Testis (tissue), 3 donors: ENCODE results near the gene NAA16. TPM values are rescaled to one million over a fixed set of nuclear protein-coding genes. Genes with fewer than 3 reads are reported as not detected.

Experiments
- DNase-seq: peaks from one replicate; pipeline ENCODE4 v3.0.0-alpha.2; 2019
- H3K27ac ChIP-seq, 2 donors: fragments of 200-600 bp; sonication (generic); one replicate each; pipeline ENCODE4 v1.5.1; 2019
- H3K27me3 ChIP-seq: fragments of 200-600 bp; sonication (generic); one replicate; pipeline ENCODE4 v1.5.1; 2019
- H3K36me3 ChIP-seq: fragments of 200-600 bp; sonication (generic); one replicate; pipeline ENCODE4 v1.5.1; 2017; ENCODE audit warnings: low read depth; ENCODE audit errors: missing control alignments
- H3K4me1 ChIP-seq: fragments of 200-600 bp; sonication (generic); one replicate; pipeline ENCODE4 v1.5.1; 2019
- H3K4me3 ChIP-seq, 2 donors: fragments of 200-600 bp; sonication (generic); one replicate each; pipeline ENCODE4 v1.5.1; 2017 to 2019
- H3K9me3 ChIP-seq: fragments of 200-600 bp; sonication (generic); one replicate; pipeline ENCODE4 v1.5.1; 2017
- CTCF ChIP-seq, 3 experiments: fragments of 450-650 bp in 2 of 3; fragments of 200-600 bp in 1 of 3; sonication (generic) in 1 of 3; IDR thresholded peaks; one replicate each; pipeline ENCODE4 v1.5.1; 2016 to 2019; ENCODE audit warnings: antibody characterized with exemption in 3 of 3, mild to moderate bottlenecking in 2 of 3, moderate library complexity in 1 of 3
- POLR2A ChIP-seq: fragments of 450-650 bp; IDR thresholded peaks from one replicate; pipeline ENCODE4 v1.6.1; 2017; ENCODE audit warnings: antibody characterized with exemption, mild to moderate bottlenecking, moderate library complexity
- WGBS, 2 donors: methylation state at CpG; one replicate each; pipeline ENCODE4 v1.1.5; 2018; 5-methylcytosine and 5-hydroxymethylcytosine counted together
- intact Hi-C: fragments of 100-400 bp; cut with DNase I; formaldehyde crosslinking; loops from one replicate; pipeline ENCODE4 v1.15.1; 2023; ENCODE audit warnings: low total_unique reads
- polyA plus RNA-seq: library from polyadenylated mRNA; stranded (reverse); fragments of 350-450 nt; fragmentation: Illumina TruSeq; extraction: RNeasy Lipid Tissue Mini Kit (QIAGEN cat#74804); gene quantifications from one replicate; pipeline ENCODE4 v1.2.3, GENCODE V29; 2014; ENCODE audit warnings: low read depth, low replicate concordance; ENCODE audit not compliant: insufficient read depth
- total RNA-seq, 2 donors: library from RNA; depleted of rRNA; stranded (reverse); fragments of >200 nt; gene quantifications; one replicate each; pipeline ENCODE4 v1.2.3, GENCODE V29; 2016

Gene NAA16
- total and polyA plus RNA-seq, 3 donors from 2014 or later, result 18.5 to 38.0 (median 33.1) TPM

GRCh38 chr13:41282129-41282571 lies 28.9 kb upstream of the NAA16 start:
- no peaks in the 10 kb centered on the region for H3K9me3 ChIP-seq
- intact Hi-C loops, result no loop called here

GRCh38 chr13:41284512-41285288 lies 26.4 kb upstream of the NAA16 start:
- no peaks in the 10 kb centered on the region for H3K9me3 ChIP-seq
- WGBS, 2 donors, result 87 to 93% methylated on average over 13 of the region's 13 CpGs
- TF ChIP-seq CTCF (IDR thresholded peaks at IDR 0.05) (no peak), POLR2A (no peak)
- H3K27ac ChIP-seq, result no peak overlapping the region
- H3K36me3 ChIP-seq, result no peaks in the 10 kb centered on the region
- no peaks in the 10 kb centered on the region for H3K4me1 ChIP-seq
- intact Hi-C loops, result no loop called here
- H3K4me3 ChIP-seq, result no peak overlapping the region
- H3K27me3 ChIP-seq, result no peaks in the 10 kb centered on the region
- DNase-seq, result no peak

More at GRCh38 chr13:41282129-41282571, 28.9 kb upstream of the NAA16 start:
- no peak overlapping the region for H3K27ac ChIP-seq
- H3K36me3 ChIP-seq, result no peaks in the 10 kb centered on the region
- 93 to 95% methylated on average over 5 of the region's 5 CpGs for WGBS, 2 donors
- no peaks in the 10 kb centered on the region for H3K27me3 ChIP-seq
- H3K4me3 ChIP-seq, result no peak overlapping the region
- no peaks in the 10 kb centered on the region for H3K4me1 ChIP-seq
- no peak for DNase-seq
- TF ChIP-seq CTCF (IDR thresholded peaks at IDR 0.05) (no peak), POLR2A (no peak)

- H3K9me3 ChIP-seq, result no peaks in the 10 kb centered on the region
- intact Hi-C loops, result no loop called here
- TF ChIP-seq CTCF (IDR thresholded peaks at IDR 0.05) (no peak), POLR2A (no peak)
- H3K4me1 ChIP-seq, result no peaks in the 10 kb centered on the region
- no peak overlapping the region for H3K27ac ChIP-seq
- no peak overlapping the region for H3K4me3 ChIP-seq
- 89 to 90% methylated on average over 5 of the region's 5 CpGs for WGBS, 2 donors
- no peaks in the 10 kb centered on the region for H3K27me3 ChIP-seq
- no peaks in the 10 kb centered on the region for H3K36me3 ChIP-seq
- DNase-seq, result no peak
Observed at GRCh38 chr13:41286370-41286769, 24.7 kb upstream of the NAA16 start.

GRCh38 chr13:41289463-41289881 lies 21.6 kb upstream of the NAA16 start:
- intact Hi-C loops, result no loop called here

More at GRCh38 chr13:41289463-41289881, 21.6 kb upstream of the NAA16 start:
- no peak for TF ChIP-seq CTCF (IDR thresholded peaks at IDR 0.05)
- TF ChIP-seq POLR2A, result no peak
- Histone ChIP-seq H3K4me1 (no peaks in the 10 kb centered on the region), H3K27ac (no peak overlapping the region), H3K9me3 (no peaks in the 10 kb centered on the region), H3K36me3 (no peaks in the 10 kb centered on the region), H3K27me3 (no peaks in the 10 kb centered on the region), H3K4me3 (no peak overlapping the region)
- 81 to 96% methylated on average over 10 of the region's 10 CpGs for WGBS, 2 donors
- DNase-seq, result no peak
